ENCODE data around the gene SOX10.
"Not testable (repeated sequence)": the region's sequence is repeated elsewhere in the genome, so short reads cannot be mapped to it uniquely, and the experiment has no call there.

SOX10 gene

DNA sequence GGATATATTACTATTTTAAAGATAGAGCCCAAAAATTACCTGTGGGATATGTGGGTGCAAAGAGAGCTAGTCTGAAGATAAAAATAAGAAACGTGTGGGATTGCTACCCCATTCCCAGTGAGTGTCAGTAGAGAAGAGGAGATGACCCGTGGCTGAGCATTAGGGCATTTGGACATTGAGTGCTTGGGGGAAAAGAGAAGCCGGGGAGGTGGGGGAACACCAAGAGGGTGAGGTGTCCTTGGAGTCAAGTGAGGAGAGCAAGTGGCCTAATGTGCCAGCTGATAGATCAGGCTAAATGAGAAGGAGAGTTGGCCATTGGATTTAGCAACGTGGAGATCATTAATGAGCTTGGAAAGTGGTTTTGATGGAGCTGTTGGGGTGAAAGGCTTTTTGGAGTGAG lies 29.7 kb downstream of the SOX10 start:
- Histone ChIP-seq H4K5ac (ENCODE audit: low read length) (no peak overlapping the region), H2BK5ac (ENCODE audit: low read length) (no peak overlapping the region)

DNA sequence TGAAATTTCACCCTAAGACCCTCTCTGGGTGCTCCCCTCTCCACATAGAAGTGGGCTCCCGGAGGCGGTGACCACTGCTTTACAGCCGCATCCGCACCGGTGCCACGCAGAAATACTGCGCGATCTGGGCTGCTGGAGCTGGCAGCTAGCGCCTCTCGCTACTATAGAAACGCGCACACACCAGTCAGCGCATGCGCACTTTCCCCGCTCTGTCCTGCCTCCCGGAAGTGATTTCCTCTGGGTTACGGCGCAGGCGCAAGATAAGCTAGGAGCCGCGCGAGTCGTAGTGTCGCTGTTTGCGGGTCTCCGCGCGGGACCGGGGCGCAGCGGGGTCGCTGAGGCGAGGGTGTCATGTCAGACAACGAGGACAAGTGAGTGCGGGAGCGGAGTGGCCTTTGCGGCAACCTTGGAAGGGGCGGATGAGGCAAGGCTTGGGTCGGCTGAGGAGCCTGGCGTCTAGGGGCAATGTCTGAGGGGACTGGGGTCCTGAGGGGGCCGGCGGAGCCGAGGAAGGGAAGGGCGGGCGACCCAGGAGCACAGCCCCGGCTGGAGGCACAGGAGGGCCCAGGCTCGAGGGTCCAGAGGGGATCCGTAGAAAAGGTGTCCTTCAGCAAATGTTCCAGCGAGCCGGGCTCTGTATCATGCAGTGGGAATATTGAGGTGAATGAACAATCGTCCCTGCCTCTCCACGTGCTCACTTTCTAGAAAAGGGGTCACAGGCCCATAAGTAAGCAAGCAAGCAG lies 30.7 kb downstream of the SOX10 start, which contains the start of the genes C22orf23 and POLR2F:
Gene C22orf23 (minus strand): TSS at position 165 of the 743 bp plus-strand sequence. CDS start 452 bp downstream, outside the sequence.
Gene POLR2F (plus strand): TSS at position 263 of the 743 bp plus-strand sequence. CDS start 89 bp downstream, at position 352.
- Histone ChIP-seq H4K8ac (ENCODE audit: low read depth, low read length) (no peak within 1 kb of the TSS), H3K23ac (ENCODE audit: low read length) (peak within 1 kb of the TSS; percentile 11), H3K4ac (ENCODE audit: low read depth, low read length) (peak within 1 kb of the TSS; percentile 18), H4K5ac (ENCODE audit: low read length) (no peak within 1 kb of the TSS), H3K9ac (ENCODE audit: low read length) (peak within 1 kb of the TSS; percentile 87), H2BK5ac (ENCODE audit: low read length) (no peak within 1 kb of the TSS), H3K4me3 (ENCODE audit: low read length) (peak within 1 kb of the TSS; percentile 93), H3K56ac (ENCODE audit: low read length) (peak within 1 kb of the TSS; percentile 92), H2BK15ac (replicated peaks; ENCODE audit: low read depth) (no peak within 1 kb of the TSS), H3K27me3 (ENCODE audit: insufficient read depth, low read length, poor library complexity) (no peaks in the 10 kb centered on the region), H3K79me2 (ENCODE audit: control insufficient read depth, insufficient read depth, low read length) (peaks cover 13% of the 10 kb centered on the region), H2AK5ac (ENCODE audit: low read length) (no peak within 1 kb of the TSS), H3K4me2 (ENCODE audit: low read length) (peak within 1 kb of the TSS; percentile 97), H2BK120ac (ENCODE audit: low read depth, low read length) (no peak within 1 kb of the TSS), H3K79me1 (ENCODE audit: low read length) (peaks cover 9% of the 10 kb centered on the region), H3K18ac (ENCODE audit: low read length) (no peak within 1 kb of the TSS), H3K36me3 (ENCODE audit: control insufficient read depth, insufficient read depth, low read length) (peaks cover 9% of the 10 kb centered on the region), H3K27ac (ENCODE audit: low read depth, low read length) (no peak within 1 kb of the TSS), H3K4me1 (ENCODE audit: control insufficient read depth, low read depth, low read length) (peaks cover 3% of the 10 kb centered on the region)
- DNase-seq: peak; percentile 96
- WGBS (ENCODE audit: extremely low coverage, insufficient coverage, low lambda C conversion rate): no CpG with 5 or more reads among the region's 52 CpGs

More for the DNA sequence above, 29.7 kb downstream of the SOX10 start:
- Histone ChIP-seq H3K4me2 (ENCODE audit: low read length) (peak overlapping the region; percentile 21), H3K79me1 (ENCODE audit: low read length) (peaks cover 9% of the 10 kb centered on the region), H2BK120ac (ENCODE audit: low read depth, low read length) (no peak overlapping the region), H3K79me2 (ENCODE audit: control insufficient read depth, insufficient read depth, low read length) (peaks cover 13% of the 10 kb centered on the region), H3K56ac (ENCODE audit: low read length) (peak overlapping the region; percentile 15), H2AK5ac (ENCODE audit: low read length) (no peak overlapping the region), H3K4me3 (ENCODE audit: low read length) (no peak overlapping the region), H3K18ac (ENCODE audit: low read length) (no peak overlapping the region), H3K4me1 (ENCODE audit: control insufficient read depth, low read depth, low read length) (peaks cover 3% of the 10 kb centered on the region), H4K8ac (ENCODE audit: low read depth, low read length) (no peak overlapping the region), H3K9ac (ENCODE audit: low read length) (no peak overlapping the region), H3K4ac (ENCODE audit: low read depth, low read length) (no peak overlapping the region), H3K36me3 (ENCODE audit: control insufficient read depth, insufficient read depth, low read length) (peaks cover 11% of the 10 kb centered on the region), H3K27ac (ENCODE audit: low read depth, low read length) (no peak overlapping the region), H3K23ac (ENCODE audit: low read length) (no peak overlapping the region), H3K27me3 (ENCODE audit: insufficient read depth, low read length, poor library complexity) (no peaks in the 10 kb centered on the region), H2BK15ac (replicated peaks; ENCODE audit: low read depth) (no peak overlapping the region)
- no peak for DNase-seq
- no CpG with 5 or more reads among the region's 4 CpGs for WGBS (ENCODE audit: extremely low coverage, insufficient coverage, low lambda C conversion rate)

DNA sequence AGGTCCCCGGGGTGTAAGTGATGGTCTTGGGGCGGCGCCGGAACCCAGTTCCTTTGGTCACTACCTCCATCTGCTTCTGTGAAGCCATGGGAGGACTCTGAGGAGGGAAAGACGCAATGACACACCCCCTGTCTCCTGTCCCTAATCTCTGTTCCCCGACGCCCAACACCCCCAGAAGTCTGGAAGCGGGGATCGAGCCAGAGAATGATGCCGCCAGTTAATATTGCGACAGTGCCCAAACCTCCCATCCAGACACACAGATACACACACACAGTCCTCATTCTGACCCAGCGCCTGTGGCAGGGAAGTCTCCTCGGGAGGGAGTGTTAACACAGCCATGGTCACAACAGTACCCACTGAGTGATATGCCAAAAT lies 31.3 kb downstream of the SOX10 start:
- H3K79me1 ChIP-seq (ENCODE audit: low read length): peaks cover 9% of the 10 kb centered on the region
- peaks cover 13% of the 10 kb centered on the region for H3K79me2 ChIP-seq (ENCODE audit: control insufficient read depth, insufficient read depth, low read length)
- H3K4ac ChIP-seq (ENCODE audit: low read depth, low read length): no peak overlapping the region
- H3K4me2 ChIP-seq (ENCODE audit: low read length): peak overlapping the region; percentile 97
- peak overlapping the region; percentile 72 for H3K9ac ChIP-seq (ENCODE audit: low read length)
- peak overlapping the region; percentile 46 for H3K4me3 ChIP-seq (ENCODE audit: low read length)
- no peak overlapping the region for H2BK5ac ChIP-seq (ENCODE audit: low read length)
- H2BK120ac ChIP-seq (ENCODE audit: low read depth, low read length): no peak overlapping the region
- WGBS (ENCODE audit: extremely low coverage, insufficient coverage, low lambda C conversion rate): no CpG with 5 or more reads among the region's 13 CpGs
- no peak overlapping the region for H2BK15ac ChIP-seq (replicated peaks; ENCODE audit: low read depth)
- H2AK5ac ChIP-seq (ENCODE audit: low read length): no peak overlapping the region
- peaks cover 3% of the 10 kb centered on the region for H3K4me1 ChIP-seq (ENCODE audit: control insufficient read depth, low read depth, low read length)
- H3K27ac ChIP-seq (ENCODE audit: low read depth, low read length): no peak overlapping the region
- H3K56ac ChIP-seq (ENCODE audit: low read length): peak overlapping the region; percentile 83
- no peak overlapping the region for H4K8ac ChIP-seq (ENCODE audit: low read depth, low read length)
- no peak for DNase-seq
- no peak overlapping the region for H3K23ac ChIP-seq (ENCODE audit: low read length)
- no peak overlapping the region for H3K18ac ChIP-seq (ENCODE audit: low read length)
- H3K27me3 ChIP-seq (ENCODE audit: insufficient read depth, low read length, poor library complexity): no peaks in the 10 kb centered on the region
- no peak overlapping the region for H4K5ac ChIP-seq (ENCODE audit: low read length)
- H3K36me3 ChIP-seq (ENCODE audit: control insufficient read depth, insufficient read depth, low read length): peaks cover 9% of the 10 kb centered on the region

DNA sequence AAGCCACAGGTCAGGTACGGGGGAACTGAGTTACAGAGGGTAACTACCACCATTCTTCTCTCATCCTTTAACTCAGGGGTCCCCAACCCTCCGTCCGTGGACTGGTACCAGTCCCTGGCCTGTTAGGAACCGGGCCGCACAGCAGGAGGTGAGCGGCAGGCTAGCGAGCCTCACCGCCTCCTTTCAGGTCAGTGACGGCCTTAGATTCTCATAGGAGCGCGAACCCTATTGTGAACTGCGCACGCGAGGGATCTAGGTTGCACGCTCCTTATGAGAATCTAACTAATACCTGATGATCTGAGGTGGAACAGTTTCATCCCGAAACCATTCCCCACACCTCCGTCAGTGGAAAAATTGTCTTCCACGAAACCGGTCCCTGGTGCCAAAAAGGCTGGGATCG lies 31.7 kb downstream of the SOX10 start:
- H3K18ac ChIP-seq (ENCODE audit: low read length); H3K36me3 ChIP-seq (ENCODE audit: control insufficient read depth, insufficient read depth, low read length); H3K79me1 ChIP-seq (ENCODE audit: low read length); H3K4me3 ChIP-seq (ENCODE audit: low read length); H3K27me3 ChIP-seq (ENCODE audit: insufficient read depth, low read length, poor library complexity); H3K4me1 ChIP-seq (ENCODE audit: control insufficient read depth, low read depth, low read length); H2AK5ac ChIP-seq (ENCODE audit: low read length); H3K4ac ChIP-seq (ENCODE audit: low read depth, low read length); H2BK15ac ChIP-seq (replicated peaks; ENCODE audit: low read depth); H2BK5ac ChIP-seq (ENCODE audit: low read length); H4K5ac ChIP-seq (ENCODE audit: low read length); H3K23ac ChIP-seq (ENCODE audit: low read length); H2BK120ac ChIP-seq (ENCODE audit: low read depth, low read length); DNase-seq; H4K8ac ChIP-seq (ENCODE audit: low read depth, low read length); H3K27ac ChIP-seq (ENCODE audit: low read depth, low read length): not testable (repeated sequence)
- no CpG with 5 or more reads among the region's 20 CpGs for WGBS (ENCODE audit: extremely low coverage, insufficient coverage, low lambda C conversion rate)
- Histone ChIP-seq H3K4me2 (ENCODE audit: low read length) (peak overlapping the region; percentile 97), H3K9ac (ENCODE audit: low read length) (peak overlapping the region; percentile 8), H3K79me2 (ENCODE audit: control insufficient read depth, insufficient read depth, low read length) (peaks cover 13% of the 10 kb centered on the region), H3K56ac (ENCODE audit: low read length) (peak overlapping the region; percentile 83)

DNA sequence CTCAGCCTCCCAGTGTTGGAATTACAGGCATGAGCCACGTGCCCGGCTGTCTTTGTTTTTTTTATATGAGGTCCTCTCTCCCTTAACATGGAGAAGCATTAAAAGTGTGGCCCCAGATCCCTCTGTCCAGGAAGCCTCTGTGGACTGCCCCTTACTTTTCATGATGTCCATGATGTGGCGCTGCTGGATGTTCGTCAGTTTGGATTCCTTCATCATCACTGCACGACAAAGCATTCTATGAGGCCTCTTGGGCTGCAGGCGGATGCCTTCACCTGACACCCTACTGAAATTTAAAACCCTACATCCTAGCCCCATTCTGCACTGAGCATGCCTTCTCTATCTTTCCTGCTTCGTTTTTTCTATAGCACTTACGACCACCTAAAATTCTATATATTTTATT lies 33.0 kb downstream of the SOX10 start:
- Histone ChIP-seq H3K79me2 (ENCODE audit: control insufficient read depth, insufficient read depth, low read length) (peaks cover 13% of the 10 kb centered on the region), H3K4me2 (ENCODE audit: low read length) (no peak overlapping the region), H3K4me1 (ENCODE audit: control insufficient read depth, low read depth, low read length) (peaks cover 3% of the 10 kb centered on the region), H3K23ac (ENCODE audit: low read length) (no peak overlapping the region), H2BK5ac (ENCODE audit: low read length) (no peak overlapping the region), H2BK15ac (replicated peaks; ENCODE audit: low read depth) (no peak overlapping the region), H3K9ac (ENCODE audit: low read length) (no peak overlapping the region), H4K5ac (ENCODE audit: low read length) (no peak overlapping the region), H3K79me1 (ENCODE audit: low read length) (peaks cover 7% of the 10 kb centered on the region), H3K18ac (ENCODE audit: low read length) (no peak overlapping the region), H3K56ac (ENCODE audit: low read length) (no peak overlapping the region), H4K8ac (ENCODE audit: low read depth, low read length) (no peak overlapping the region), H2AK5ac (ENCODE audit: low read length) (no peak overlapping the region), H3K27me3 (ENCODE audit: insufficient read depth, low read length, poor library complexity) (no peaks in the 10 kb centered on the region), H2BK120ac (ENCODE audit: low read depth, low read length) (no peak overlapping the region), H3K4me3 (ENCODE audit: low read length) (no peak overlapping the region), H3K4ac (ENCODE audit: low read depth, low read length) (no peak overlapping the region), H3K27ac (ENCODE audit: low read depth, low read length) (no peak overlapping the region), H3K36me3 (ENCODE audit: control insufficient read depth, insufficient read depth, low read length) (no peaks in the 10 kb centered on the region)
- WGBS (ENCODE audit: extremely low coverage, insufficient coverage, low lambda C conversion rate): no CpG with 5 or more reads among the region's 8 CpGs
- peak; percentile 71 for DNase-seq
